Measurements from ENCODE around the gene PGPEP1. TPM values are rescaled to one million over a fixed set of nuclear protein-coding genes. Genes with fewer than 3 reads are reported as not detected.

PGPEP1 gene
- total RNA-seq, 1 experiment from 2014 or later = 11.4 TPM

DNA sequence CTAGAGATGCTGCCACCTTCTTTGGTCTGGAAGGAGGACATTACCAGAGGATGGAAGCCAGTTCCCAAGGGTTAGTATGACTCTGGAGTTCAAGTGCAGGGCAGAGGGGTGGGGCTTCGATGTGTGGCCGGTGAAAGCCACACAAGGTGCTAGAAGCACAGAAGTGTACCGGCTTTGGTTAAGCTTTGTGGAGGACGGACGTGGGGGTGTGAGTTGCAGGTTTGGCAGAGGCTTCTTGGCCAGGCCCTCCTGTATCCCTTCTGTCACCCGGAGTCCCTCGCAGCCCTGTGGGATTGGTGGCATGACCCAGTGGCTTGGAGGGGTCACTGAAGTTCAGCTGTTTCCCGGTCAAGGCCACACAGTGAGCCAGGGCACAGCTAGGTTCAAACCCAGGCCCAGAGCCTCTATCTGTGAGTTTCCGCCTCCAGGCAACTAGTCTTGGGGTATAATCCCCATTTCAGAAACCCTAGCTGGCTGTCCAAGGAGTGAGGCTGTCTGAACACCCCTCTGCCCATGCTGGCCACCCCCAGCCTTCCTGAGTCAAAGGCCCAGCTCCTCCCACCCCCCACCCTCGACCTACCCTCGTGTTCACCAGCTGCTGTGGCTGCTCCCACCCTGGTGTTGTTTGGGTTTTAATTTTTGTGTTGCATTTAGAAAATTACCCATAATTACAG is 74.2 kb downstream of the PGPEP1 start:
- no peak overlapping the region for H3K9ac ChIP-seq (ENCODE audit: low read length)
- H3K9me2 ChIP-seq (replicated peaks; ENCODE audit: low read length) = no peaks in the 10 kb centered on the region
- no peak overlapping the region for H2AFZ ChIP-seq (ENCODE audit: low read length)
- intact Hi-C loops (cut with micrococcal nuclease) = loop anchor here (10.0 kb wide), 2 partner anchors 140 to 210 kb away; partner anchors contain the start of genes IQCN and RAB3A
- no TSS peak for BruUV-seq (replicated peaks)
- H4K20me1 ChIP-seq (ENCODE audit: low read length) = no peaks in the 10 kb centered on the region
- H3K36me3 ChIP-seq (ENCODE audit: low read depth, low read length) = no peaks in the 10 kb centered on the region
- H3K9me3 ChIP-seq (ENCODE audit: low read length) = no peaks in the 10 kb centered on the region
- TF ChIP-seq, protein P1, sequence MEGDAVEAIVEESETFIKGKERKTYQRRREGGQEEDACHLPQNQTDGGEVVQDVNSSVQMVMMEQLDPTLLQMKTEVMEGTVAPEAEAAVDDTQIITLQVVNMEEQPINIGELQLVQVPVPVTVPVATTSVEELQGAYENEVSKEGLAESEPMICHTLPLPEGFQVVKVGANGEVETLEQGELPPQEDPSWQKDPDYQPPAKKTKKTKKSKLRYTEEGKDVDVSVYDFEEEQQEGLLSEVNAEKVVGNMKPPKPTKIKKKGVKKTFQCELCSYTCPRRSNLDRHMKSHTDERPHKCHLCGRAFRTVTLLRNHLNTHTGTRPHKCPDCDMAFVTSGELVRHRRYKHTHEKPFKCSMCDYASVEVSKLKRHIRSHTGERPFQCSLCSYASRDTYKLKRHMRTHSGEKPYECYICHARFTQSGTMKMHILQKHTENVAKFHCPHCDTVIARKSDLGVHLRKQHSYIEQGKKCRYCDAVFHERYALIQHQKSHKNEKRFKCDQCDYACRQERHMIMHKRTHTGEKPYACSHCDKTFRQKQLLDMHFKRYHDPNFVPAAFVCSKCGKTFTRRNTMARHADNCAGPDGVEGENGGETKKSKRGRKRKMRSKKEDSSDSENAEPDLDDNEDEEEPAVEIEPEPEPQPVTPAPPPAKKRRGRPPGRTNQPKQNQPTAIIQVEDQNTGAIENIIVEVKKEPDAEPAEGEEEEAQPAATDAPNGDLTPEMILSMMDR (conservative IDR thresholded peaks at IDR 0.05; ENCODE audit: low read depth, low read length) = no peak
- no peak for TF ChIP-seq EZH2 (IDR thresholded peaks at IDR 0.05; ENCODE audit: low read length, unreplicated experiment)
- no peak for TF ChIP-seq EZH2phosphoT487 (IDR thresholded peaks at IDR 0.05; ENCODE audit: borderline replicate concordance, low read length)
- H3K4me3 ChIP-seq (ENCODE audit: low read length) = no peak overlapping the region
- no peak overlapping the region for H3K27ac ChIP-seq (ENCODE audit: low read length)
- POLR2A ChIA-PET (ENCODE audit: unreplicated experiment) = no interaction called here
- no peaks in the 10 kb centered on the region for H3K27me3 ChIP-seq (ENCODE audit: low read length)
- CTCF ChIA-PET = no interaction called here
- peaks cover 24% of the 10 kb centered on the region for H3K4me1 ChIP-seq (ENCODE audit: insufficient read depth, low read length)
- DNase-seq = no peak
- ATAC-seq = no peak
- no peak overlapping the region for H3K4me2 ChIP-seq (ENCODE audit: low read length)
- no peaks in the 10 kb centered on the region for H3F3A ChIP-seq (ENCODE audit: low read length, unreplicated experiment)
- H3K79me2 ChIP-seq (ENCODE audit: low read length) = peaks cover under 1% of the 10 kb centered on the region; the same call in 1 of the 2 replicates

DNA sequence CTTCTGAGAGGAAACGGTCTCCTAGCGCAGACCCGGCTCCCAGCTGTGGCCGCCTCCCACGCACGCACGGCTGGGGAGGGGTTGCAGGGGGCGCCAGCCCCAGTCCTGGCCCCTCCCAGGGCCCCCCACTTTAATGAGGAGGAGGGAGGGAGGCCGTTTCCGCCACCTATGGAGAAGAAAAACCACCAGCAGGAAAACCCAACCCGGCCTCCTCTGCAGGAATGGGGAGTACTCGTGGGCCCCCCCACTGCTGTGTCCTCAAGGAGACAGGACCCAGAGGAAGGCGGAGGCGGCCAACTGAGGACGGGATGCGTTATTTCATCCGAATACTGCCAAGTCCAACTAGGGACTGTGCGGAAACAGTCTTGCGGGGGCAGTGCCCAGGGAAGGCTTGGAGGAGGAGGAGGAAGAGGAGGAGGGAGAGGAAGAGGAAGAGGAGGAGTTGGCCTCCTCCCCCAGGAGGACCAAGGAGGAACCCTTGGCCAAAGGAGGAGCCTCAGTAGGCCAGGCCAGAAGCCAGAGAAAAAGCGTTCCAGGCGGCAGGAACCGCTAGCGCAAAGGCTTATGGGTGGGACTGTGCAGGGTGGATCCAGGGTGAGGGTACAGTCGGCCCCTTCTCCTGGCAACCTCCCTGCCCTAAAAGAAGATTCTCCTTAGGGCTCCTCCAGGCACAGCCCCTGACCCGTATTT is 74.9 kb downstream of the PGPEP1 start:
- no peak overlapping the region for H3K27ac ChIP-seq (ENCODE audit: low read length)
- no peak overlapping the region for H3K4me3 ChIP-seq (ENCODE audit: low read length)
- POLR2A ChIA-PET (ENCODE audit: unreplicated experiment) = no interaction called here
- no peaks in the 10 kb centered on the region for H3K9me3 ChIP-seq (ENCODE audit: low read length)
- no peaks in the 10 kb centered on the region for H4K20me1 ChIP-seq (ENCODE audit: low read length)
- H3K4me1 ChIP-seq (ENCODE audit: insufficient read depth, low read length) = peaks cover 29% of the 10 kb centered on the region
- no peak overlapping the region for H3K9ac ChIP-seq (ENCODE audit: low read length)
- peaks cover 7% of the 10 kb centered on the region for H3K79me2 ChIP-seq (ENCODE audit: low read length)
- H3K36me3 ChIP-seq (ENCODE audit: low read depth, low read length) = no peaks in the 10 kb centered on the region
- no peak overlapping the region for H3K4me2 ChIP-seq (ENCODE audit: low read length)
- ATAC-seq (no peak), DNase-seq (no peak)
- CTCF ChIA-PET = no interaction called here
- BruUV-seq (replicated peaks) = no TSS peak
- H3F3A ChIP-seq (ENCODE audit: low read length, unreplicated experiment) = no peaks in the 10 kb centered on the region
- no peaks in the 10 kb centered on the region for H3K9me2 ChIP-seq (replicated peaks; ENCODE audit: low read length)
- intact Hi-C loops (cut with micrococcal nuclease) = loop anchor here (10.0 kb wide), 2 partner anchors 141 to 211 kb away; partner anchors contain the start of genes IQCN and RAB3A
- H2AFZ ChIP-seq (ENCODE audit: low read length) = no peak overlapping the region
- no peak for TF ChIP-seq EZH2phosphoT487 (IDR thresholded peaks at IDR 0.05; ENCODE audit: borderline replicate concordance, low read length)
- no peak for TF ChIP-seq EZH2 (IDR thresholded peaks at IDR 0.05; ENCODE audit: low read length, unreplicated experiment)
- H3K27me3 ChIP-seq (ENCODE audit: low read length) = no peaks in the 10 kb centered on the region

DNA sequence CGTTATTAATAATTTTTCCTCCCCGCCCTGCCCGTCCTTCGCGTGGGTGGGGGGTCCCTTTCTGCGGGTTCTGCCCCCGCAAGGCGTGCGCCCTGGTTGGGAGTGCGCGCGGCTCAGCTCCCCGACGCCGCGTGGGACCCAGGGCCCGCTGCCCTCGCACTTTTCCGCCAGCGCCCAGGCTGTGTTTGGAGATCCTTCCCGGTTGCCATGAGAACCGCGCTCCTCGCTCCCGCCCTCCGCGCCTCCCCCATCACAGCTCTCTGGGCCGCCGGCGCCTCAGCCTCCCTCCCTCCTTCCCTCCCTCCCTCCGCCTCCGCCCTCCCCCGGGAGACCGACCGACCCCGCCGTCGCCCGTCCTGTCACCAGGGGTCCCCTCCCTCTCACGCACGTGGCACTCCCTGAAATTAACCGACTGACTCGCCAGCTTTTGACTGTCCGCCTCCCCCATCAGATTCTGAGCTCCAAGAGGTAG is 76.4 kb downstream of the PGPEP1 start:
- H3K79me2 ChIP-seq (ENCODE audit: low read length) = peaks cover 22% of the 10 kb centered on the region
- ChIA-PET CTCF (interaction anchor here (1.0 kb wide), 1 partner anchor 77 kb away, joined by 3 read pairs; no protein-coding TSS in a partner anchor), POLR2A (ENCODE audit: unreplicated experiment) (interaction anchor here (0.6 kb wide), 2 partner anchors 102 to 141 kb away, joined by 4 to 5 read pairs; partner anchors contain the start of gene KXD1)
- no peak for TF ChIP-seq EZH2phosphoT487 (IDR thresholded peaks at IDR 0.05; ENCODE audit: borderline replicate concordance, low read length)
- TF ChIP-seq EZH2 (IDR thresholded peaks at IDR 0.05; ENCODE audit: low read length, unreplicated experiment) = no peak
- TF ChIP-seq, protein P1 (conservative IDR thresholded peaks at IDR 0.05; ENCODE audit: low read depth, low read length) = no peak
- ATAC-seq (peak; percentile 44), DNase-seq (peak; percentile 67)
- H3K9ac ChIP-seq (ENCODE audit: low read length) = peak overlapping the region; percentile 58
- H3K4me2 ChIP-seq (ENCODE audit: low read length) = peak overlapping the region; percentile 99
- H4K20me1 ChIP-seq (ENCODE audit: low read length) = peaks cover 6% of the 10 kb centered on the region; the same call in 1 of the 2 replicates
- no peaks in the 10 kb centered on the region for H3K27me3 ChIP-seq (ENCODE audit: low read length)
- H2AFZ ChIP-seq (ENCODE audit: low read length) = peak overlapping the region; percentile 80
- no peaks in the 10 kb centered on the region for H3F3A ChIP-seq (ENCODE audit: low read length, unreplicated experiment)
- no TSS peak for BruUV-seq (replicated peaks)
- H3K36me3 ChIP-seq (ENCODE audit: low read depth, low read length) = no peaks in the 10 kb centered on the region
- H3K4me1 ChIP-seq (ENCODE audit: insufficient read depth, low read length) = peaks cover 37% of the 10 kb centered on the region
- H3K27ac ChIP-seq (ENCODE audit: low read length) = peak overlapping the region; percentile 49
- intact Hi-C loops (cut with micrococcal nuclease) = loop anchor here (10.0 kb wide), 2 partner anchors 142 to 212 kb away; partner anchors contain the start of genes IQCN and RAB3A
- peak overlapping the region; percentile 58 for H3K4me3 ChIP-seq (ENCODE audit: low read length)
- H3K9me2 ChIP-seq (replicated peaks; ENCODE audit: low read length) = no peaks in the 10 kb centered on the region
- no peaks in the 10 kb centered on the region for H3K9me3 ChIP-seq (ENCODE audit: low read length)
